Measurements from ENCODE around the gene LBR.

LBR gene

DNA sequence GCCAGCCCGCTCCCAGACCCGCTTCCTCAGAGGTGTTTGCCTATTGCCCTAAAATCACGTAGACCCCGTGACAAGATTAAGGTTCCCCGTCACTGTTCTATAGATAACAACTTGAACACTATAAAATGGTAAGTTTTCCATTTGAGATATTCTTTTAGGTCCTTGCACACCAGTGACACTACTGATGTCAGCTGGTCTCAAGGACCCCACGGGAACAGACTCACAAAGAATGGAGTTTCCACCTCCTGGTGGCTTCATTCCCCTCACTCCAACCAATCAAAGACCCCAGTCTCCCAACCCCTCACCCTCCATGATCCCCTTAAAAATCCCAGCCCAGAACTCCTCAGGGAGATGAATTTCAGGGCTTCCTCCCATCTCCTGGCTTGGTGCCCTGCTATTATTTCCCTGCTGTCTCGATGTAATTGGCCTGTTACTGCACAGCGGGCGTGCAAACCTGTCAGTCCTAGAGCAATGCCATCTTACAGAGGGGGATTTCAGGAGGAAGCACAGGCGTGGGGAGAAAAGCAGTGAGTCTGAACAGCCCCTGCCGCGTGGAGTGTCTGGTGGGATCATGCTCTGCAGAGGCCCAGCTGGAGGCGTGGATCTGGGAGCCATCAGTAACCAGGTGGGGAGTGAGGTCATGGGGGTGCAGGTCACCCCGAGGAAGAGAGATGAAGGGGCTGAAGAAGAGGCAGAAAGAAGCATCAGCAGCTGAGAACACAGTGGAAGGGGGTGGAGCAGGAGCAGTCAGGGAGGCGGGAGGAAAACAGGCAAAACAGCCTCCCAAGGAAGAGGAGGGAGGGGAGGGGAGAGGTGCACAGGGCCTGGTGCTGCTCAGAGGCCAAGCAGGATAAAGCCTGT, 35.1 kb upstream of the LBR start:
- no peak for DNase-seq

DNA sequence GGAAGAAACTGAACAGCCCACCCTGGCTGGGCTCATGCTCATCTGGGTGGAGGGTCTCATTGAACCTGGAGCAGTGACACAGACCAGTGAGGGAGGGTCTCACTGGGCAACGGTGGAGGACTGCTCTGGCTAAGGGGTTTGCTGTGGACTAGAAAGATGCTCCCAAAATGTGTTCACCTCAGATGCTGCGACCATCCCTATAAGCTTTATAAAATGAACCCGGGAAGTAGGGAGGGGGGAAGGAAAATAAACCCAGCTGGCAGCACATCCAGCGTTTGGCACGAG, 34.5 kb upstream of the LBR start:
- DNase-seq = no peak

DNA sequence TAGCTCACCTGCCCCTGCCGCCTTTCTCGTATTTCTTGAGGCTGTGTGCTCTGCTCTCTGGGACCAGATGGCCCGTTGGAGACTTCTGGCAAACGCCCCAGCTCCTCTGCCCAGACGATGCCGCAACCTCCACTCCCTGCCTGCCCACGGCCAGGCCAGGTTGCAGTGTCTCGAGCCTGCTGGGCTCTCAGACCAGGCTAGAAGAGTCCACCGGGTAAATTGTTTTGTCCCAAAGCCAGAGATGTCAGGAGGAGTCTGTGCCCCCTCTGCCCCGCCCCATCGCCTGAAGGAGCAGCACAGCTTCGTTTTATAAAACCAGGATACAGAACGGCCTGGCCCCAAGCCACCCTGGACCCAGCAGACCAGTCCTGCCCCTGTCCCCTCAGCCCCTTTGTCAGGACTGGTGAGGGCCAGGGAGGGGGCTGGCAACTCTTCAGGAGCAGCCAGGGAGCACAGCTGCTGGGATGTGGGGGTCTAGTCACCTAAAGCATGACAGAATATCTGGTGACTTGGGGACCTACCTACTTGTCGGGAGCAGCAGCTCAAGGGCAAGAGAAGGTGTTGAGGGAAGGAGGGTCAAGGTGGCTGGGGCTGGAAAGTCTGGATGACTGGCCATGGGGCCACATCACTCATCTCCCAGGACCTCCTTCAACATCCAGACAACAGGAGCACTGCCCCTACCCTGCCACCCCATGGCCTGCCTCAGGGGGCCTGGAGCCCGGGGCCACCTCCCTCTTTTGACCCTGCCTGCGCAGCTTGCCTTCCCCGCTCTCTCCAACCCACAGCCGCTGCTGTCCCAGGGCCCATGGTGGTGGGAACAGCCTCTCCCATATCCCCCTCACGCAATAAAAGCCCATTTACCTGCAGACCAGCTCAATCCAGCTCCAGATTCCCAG, 33.9 kb upstream of the LBR start:
- no peak for DNase-seq

DNA sequence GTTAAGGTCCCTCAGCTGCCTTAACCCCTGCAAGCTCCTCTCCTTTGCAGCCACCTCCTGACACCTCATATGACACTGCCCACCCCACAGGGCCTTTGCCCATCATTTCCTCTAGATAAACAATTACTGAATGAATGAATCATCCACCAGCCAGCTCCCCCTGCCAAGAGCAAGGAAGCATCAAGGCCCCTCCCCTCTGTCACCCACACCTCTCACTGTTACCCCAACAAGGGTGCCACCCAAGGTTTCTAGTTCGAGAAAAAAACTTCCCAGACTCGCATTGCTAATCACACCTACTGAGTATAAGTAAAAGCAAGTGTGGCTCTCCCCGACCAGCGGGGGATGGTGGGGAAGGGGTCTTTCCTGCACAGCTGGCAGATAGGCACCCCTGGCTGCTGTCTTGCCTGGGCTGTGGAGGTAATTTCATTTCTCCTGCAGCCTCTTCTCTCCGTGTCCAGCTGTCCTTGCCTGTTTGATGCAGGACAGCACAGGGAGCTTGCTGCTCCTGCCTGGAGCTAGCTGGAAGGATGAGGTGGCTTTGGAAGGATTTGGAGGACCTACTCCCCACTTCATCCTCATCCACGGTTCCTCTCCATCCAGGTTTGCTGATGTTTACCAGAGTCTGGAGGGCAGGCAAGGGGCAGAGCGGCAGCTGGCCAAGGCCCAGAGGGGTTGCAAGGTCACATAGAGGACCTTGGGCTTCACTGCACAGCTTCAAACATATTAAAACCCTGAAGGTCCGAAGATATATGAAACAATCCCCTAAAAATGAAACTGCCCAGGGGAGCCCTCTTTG, 33.1 kb upstream of the LBR start:
- DNase-seq = no peak

DNA sequence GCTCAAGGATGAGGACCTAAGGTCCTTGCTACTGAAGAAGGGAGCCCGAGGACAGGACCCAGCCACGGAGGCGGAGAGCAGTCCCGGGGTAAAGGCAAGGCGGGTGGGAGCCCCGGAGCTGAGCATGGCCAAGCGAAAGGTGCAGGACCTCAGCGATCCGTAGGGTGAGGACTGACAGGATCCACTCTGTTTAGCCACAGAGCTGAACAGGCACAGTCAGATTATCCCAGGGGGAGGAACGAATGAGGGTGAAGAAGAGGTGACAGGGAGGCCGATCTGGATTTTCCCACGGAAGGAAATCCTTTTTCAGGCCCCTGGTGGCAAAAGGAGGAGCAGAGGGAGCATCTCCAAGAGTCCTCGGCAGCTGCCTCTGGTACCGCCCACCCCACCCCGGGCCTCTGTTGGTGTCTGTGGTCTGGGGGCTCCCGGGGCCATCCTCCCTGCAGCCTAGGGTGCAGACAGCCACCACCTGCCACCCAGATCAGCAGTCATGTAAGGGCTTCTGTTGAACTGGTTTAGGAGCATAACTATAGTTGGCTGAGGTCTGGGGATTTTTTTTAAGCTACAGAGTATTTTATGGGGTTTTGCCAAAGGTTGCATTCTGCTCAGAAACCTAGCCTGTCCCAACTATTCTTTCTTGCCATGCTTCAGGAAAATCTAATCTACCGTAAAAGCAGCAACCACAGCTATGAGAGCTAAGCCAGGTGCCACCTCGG, 32.3 kb upstream of the LBR start:
- no peak for DNase-seq

DNA sequence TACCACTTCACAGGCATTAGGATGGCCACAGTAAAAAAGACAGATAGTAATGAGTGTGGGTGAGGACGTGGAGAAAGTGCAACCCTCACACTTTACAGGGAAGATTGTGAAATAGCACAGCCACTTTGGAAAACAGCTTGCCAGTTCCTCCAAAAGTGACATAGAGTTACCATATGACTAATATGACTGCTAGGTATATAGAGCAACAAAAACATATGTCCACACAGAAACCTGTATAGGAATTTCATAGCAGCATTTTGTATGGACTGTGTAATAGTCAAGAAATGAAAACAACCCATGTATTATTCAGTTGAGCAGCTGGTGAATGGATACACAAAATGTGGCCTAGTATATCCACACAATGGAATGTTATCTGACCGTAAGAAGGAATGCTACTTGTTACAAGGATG, 30.4 kb upstream of the LBR start:
- no peak for DNase-seq

DNA sequence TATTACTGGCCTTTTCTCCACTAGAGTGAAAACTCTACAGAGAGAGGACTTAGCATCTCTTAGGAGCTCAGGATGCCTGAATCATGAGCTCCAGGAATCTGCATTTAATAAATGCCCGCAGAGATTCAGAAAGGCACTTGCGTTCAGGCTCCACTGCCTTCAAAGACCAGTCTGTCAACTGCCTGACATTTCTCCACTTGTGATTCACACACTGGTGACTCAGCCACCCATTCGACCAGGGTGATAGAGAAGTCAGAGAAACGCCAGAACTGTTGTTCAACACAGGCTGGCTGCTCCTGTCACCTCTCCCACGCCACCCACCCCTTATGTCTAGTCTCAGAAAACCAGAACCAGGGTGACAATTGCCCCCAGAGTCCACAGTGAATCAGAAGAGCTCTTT, 26.9 kb upstream of the LBR start:
- no peak for DNase-seq

DNA sequence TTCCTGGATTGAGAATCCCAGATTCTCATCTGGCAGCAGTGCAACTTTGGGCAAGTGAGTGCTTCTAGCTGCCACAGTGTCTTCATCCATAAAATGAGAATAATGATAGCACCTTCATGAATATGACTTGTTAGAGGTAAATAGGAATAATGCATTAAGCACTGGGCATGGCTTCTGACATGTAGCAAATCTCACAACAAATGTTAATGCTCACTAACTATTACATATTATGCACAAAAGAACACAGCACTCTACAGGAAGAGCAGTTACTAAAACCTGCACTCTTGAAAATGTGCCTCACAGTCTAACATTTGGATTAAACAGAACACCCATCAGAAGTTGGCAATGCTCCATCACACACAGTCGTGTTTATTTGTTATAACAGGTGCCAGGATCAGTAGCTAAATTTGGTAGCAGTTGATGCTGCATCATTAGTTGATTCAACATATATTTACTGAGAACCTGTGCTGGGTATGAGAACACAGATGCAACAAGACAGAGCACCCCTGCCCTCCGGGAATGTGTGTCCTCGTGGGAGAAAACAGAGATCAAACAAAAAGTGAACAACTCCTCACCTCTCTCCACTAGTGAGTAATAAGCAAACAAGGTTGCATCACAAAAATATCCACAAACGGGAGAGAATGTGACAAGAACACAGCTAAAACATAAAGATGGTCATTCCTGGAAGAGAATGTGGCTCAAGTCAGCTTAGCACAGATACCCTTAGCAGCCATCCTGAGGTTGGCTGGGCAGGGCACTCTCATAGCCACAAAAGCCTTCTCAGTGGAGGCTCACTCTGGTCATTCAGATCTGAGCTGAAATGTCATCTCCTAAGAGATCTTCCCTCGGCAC, 26.2 kb upstream of the LBR start:
- no peak for DNase-seq

DNA sequence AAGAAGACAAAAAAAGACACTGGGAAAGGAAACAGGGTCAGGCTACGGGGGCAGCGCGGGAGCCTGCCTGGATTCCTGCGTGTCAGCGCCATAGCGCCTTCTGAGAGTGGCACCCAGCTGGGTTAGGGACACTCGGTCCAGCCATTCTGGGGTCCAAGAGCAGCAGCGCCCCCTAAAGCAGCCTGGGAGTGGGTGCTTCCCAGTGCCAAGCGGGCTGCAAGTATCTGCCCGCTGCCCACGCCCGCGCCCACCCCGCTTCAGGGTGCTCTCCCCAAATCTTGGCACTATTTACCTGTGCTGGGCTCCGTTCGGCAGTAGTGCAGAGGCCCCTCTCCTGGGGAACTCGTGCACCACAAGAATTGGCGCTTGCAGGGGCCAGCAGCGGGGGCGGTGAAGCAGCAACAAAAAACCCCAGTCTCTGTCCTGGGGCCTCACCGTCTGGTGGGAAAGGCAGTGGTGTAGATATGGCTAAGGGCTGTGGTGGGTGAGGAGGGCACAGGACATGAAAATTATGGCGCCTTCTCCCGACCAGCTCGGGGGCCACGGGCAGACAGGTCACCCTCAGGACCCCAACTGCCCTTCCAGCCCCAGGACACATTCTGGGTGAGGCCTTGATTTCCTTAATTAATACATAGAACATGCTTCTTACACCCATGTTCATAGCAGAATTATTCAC, 24.1 kb upstream of the LBR start:
- no peak for DNase-seq

DNA sequence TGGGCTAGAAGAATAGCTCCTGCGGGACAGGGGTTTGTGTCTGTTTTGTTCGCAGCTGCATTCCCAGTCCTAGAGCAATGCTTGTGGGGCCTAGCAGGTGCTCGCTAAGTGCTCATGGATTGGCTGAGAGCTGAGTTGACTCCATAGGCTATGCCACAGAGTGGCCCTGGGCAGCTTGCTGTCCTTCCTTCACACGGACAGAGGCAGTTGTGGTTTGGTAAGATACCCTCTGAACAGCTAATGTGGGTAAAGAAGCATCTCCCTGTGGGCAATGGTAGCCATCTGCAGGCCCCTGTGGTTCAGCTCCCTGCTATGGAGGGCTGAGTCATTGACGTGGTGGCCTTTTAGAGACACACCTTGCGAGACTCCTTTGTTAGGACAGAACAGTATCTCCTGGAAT, 23.5 kb upstream of the LBR start:
- no peak for DNase-seq

DNA sequence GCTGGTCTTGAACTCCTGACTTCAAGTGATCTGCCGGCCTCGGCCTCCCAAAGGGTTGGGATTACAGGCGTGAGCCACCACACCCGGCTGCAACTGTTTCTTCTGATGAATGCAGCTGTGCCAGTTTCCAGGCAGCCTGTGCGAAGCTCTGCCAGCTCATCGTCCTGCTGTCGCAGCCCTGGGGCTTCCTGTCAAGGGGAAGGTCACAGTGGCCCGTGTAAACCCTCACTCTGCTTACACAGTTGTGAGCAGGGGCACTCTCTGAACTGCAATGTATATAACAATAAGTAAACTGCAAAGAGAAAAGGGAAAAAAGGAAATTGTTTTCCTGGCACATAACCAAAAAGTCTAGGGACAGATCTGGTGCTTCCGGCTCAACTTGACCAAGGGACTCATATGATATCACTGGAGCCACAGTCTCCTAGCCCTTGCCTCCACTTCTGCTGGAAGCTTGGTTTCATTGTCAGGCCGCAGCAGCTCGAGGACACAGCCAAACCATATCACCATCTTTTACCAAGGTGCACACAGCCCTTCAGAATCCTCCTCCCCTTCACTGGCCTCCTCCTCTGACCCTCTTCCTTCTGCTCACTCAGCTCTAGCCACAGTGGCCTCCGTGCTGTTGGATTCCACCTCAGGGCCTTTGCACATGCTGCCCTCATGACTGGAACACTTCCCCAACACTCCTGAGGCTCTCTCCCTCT, 22.8 kb upstream of the LBR start:
- DNase-seq = no peak

DNA sequence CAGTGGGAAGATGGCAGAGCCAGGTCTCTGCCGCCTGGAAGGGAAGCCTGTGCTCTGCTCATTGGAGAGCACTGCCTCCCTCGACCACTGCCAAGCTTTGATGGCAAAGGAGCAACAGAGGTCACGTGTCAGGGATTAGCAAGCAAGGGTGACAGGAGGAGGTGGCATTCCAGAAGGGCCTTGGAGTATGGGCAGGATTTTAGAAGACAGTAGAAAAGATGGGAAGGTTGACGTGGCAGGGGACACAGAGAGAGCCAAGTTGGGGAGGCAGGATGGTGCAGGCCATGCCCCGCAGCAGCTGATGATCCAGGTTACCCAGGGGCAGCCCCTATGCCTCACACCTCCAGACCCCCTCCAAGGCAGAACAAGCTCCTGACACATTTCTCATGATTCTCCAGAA, 21.9 kb upstream of the LBR start:
- no peak for DNase-seq

DNA sequence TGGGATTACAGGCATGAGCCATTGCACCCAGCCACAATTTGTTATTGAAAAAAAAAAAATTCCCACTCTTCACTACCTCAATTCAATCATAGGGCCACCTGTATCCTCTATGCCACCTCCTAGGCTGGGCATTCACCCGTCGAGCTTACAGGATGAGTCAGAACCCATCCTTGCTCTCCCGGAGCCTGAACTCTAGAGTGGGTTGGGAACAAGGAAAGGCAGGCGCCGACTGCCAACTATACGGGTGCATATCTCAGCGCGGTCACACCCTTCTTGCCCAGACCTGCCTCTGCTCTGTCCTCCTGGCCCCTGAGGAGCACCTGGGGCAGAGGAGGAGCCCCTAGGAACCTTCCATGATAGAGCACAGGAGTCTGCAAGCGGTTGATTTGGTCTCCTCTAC, 21.4 kb upstream of the LBR start:
- no peak for DNase-seq

DNA sequence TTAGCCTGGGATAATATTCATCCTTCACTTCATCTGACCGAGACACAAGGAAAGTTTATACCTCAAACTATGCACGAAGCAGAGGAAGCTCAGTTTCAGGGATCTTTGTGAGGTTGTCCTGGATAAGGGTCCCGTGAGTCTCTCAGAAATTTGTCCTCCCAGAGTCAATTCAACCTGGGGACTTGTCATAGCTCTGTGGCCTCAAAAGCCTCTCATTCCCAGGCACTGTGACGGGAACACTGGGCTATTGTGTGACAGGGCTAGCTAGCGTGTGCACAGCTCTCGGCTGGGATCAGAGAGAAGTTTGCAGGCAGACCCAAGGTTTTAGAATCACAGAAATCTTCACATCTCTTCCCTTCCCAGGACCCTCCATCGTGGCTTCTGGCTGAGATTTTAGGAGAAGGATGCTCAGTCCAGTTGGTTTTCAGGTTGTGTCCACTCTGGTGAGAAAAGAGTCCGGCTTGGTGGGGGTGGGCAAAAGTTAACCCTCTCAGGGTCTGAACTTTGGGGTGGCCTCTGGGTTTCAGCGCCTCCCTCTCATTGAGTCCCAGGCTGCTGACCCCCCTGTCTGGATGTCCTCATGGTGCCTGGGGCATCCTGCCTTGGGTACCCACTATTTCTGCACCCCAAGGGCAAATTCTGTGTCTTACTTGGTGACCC, 20.4 kb upstream of the LBR start:
- DNase-seq = no peak

DNA sequence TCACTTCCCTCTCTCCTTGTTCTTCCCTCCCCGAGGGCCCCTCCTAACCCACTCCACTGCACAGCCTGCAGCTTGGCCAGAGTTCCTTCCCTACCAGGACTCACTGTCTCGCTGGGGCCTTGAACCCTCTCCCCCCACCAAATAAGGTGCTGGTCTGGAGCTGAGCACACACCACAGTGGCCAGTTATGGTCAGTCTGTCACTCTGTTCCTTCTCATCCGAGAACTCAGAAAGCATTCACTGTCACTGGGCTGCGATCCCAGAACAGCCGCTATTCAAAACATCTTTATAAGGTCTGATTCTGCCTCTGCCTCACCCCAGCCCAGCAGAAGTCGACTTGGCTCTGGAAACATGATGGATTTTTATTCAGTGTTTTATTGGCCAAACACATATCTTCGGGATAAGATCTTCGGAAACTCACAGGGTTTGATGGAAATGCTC, 19.8 kb upstream of the LBR start:
- DNase-seq = no peak

DNA sequence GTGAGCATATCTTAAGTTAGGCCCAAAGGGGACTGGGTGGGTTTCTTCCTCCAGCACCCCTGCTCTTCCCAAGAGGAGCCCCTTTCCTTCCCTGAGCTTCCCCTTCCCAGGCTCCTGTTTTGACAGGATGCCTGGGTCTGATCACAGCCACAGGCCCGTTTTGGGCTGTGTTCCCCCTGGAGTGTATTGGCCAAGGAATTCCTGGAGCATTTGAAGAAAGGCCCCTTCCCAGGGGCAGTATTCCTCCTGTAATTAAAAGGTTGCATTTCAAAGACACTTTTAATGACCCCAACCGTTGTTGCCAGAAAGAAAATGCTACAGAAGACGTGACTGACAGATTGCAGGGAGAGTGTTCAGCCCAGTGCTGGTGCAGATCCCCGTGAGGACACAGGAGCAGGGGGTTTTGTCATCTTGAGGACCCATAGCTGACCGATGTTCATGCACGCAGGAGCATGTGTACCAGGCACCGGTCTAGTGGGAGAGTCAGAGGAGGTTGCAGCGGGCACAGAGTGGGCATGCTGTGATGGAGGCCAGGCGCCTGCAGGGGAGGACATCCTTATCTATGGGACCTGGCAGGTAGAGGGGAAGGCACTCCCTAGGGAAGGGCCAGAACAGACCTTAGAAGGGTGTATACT, 19.3 kb upstream of the LBR start:
- no peak for DNase-seq

DNA sequence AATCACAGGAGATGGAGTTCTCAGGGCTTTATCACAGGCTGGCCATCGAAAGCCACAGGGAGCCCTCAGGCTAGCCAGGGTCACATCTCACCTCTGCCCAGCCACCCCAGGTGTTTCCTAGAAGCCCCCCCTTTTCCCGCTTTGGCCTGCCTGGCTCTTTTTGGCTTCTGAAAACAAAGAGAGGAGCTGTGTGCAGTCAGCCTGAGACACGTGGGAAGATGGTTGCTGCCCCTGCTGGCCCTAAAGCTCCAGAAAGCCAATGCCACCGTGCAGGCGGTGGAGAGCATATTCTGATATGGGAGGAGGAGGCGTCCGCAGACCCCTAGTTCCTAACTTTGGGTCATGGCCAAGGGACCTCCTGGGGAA, 18.7 kb upstream of the LBR start:
- no peak for DNase-seq

DNA sequence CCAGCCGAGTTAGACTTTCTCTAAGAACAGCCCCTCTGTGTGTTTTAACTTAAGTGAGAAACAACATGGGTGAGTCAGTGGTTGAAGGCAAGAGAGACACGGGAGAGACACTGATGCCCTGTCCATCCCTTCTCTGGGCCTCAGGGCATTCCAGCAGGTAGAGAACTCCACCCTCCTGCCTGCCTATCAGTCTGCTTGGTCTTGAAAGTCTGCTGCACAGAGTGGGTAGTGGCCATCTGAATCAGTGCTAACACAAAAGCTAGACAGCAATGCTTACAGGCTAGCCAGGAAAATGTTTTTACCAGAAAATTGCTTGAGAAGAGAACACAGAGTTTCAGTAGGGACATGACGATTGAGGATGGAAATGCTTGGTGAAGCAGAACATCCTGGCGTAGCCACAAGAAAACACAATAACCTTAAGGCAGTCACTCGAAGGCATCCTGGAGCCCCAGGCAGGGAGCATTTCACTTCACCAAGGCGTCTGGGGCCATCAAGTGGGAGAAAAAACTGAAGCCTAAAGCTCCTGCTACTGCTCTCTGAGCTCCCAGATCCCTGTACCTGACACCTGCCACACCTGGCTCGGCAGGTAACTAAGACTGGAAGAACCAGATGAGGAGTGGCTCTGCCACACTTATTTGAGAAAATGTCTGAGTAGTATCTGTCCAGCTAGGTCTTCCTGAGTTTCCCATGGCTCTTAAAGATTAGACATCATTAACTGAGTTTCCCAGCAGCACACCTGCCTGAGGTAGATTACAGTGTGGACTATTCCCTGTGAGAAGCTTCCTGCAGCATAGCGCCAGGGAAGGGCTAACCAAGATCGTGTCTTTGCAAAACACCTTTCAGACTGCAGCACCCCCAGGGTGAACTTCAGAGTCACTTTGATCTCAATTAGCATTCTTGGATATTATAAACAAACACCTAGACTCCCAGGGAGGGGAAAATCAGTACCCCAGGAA, 18.1 kb upstream of the LBR start:
- peak in 1 of 2 experiments; percentile 9 for DNase-seq

All from NCI-H526 (cell line).